Measurements from ENCODE around the gene ERP29.
A peak's percentile ranks its signal among the peaks of the same experiment; 100 is the strongest.
"Not testable (repeated sequence)": the region's sequence is repeated elsewhere in the genome, so short reads cannot be mapped to it uniquely, and the experiment has no call there.

The ERP29 gene

DNA sequence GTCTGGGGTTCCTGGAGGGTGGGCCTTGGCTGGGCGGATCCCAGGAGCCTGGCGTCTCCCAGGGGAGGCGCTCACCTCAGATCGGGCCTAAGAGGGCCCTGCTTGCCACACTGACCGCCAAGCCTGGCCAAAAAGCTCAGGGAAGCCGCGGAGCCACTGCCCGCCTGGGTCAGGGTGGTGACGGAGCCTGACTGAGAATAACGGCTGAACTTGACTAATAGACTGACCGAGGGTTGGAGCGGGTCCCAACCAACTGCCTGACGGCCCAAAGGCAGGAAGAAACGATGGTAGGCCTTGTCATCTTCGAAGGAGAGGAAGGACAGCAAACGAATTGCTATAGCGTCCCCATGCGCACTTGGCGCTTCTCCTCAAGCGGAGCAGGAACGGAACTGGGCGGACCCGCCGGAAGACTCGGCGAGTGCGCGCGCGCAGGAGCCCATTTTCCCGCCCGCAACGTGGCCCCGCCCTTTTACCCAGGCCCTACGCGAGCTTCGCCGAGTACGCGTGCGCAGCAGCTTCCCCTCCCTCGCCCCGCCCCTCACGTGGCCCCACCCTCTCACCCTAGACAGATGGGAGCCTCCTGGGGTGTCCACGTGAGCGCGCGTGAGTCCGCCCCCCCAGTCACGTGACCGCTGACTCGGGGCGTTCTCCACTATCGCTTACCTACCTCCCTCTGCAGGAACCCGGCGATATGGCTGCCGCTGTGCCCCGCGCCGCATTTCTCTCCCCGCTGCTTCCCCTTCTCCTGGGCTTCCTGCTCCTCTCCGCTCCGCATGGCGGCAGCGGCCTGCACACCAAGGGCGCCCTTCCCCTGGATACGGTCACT is at the start of gene ERP29, which contains the start of gene TMEM116:
Gene ERP29, plus strand, starts transcription at position 652 of the 826 bp plus-strand sequence. Its CDS starts 40 bp downstream, at position 692.
Gene TMEM116, minus strand, starts transcription at position 391 of the 826 bp plus-strand sequence. CDS start 7,895 bp downstream, outside the sequence.
- peak; percentile 98 for DNase-seq

DNA sequence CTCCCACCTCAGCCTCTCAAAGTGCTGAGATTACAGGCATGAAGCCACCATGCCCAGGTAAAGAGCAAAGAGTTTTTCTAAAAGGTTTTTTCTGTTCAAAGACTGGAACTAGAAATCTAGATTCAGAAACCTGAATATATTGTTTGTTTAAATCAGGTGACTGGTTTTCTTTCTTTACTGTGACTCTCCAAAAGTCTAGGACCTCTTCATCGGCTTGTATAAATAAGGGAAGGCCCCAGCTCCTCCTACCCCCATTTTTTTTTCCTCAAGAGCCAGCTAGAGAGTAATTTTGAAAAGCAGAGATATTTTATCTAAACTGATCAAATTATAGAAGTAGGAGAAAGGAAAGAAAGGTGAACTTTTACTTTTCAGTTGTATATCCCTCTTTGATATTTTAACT is 48.3 kb upstream of the ERP29 start:
- DNase-seq = no peak

GRCh38 chr12:111971800-111972199 is 41.4 kb upstream of the ERP29 start:
- no peak for DNase-seq

- no peak for DNase-seq
Observed at GRCh38 chr12:111975161-111975931, 37.9 kb upstream of the ERP29 start.

DNA sequence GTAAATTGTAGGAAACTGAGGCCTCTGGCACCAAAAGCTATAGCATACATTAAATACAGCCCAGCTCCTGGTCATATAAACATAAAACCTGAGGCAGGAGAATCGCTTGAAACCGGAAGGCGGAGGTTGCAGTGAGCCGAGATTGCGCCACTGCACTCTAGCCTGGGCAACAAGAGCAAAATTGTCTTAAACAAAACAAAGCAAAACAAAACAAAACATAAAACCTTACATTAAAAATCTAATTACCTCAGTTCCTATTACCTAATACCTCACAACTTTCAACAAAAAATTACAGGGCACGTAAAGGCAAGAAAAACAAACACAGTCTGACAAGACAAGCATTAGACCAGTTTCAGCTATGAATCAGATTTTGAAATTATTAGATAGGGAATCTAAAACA is 36.9 kb upstream of the ERP29 start:
- DNase-seq = no peak

DNA sequence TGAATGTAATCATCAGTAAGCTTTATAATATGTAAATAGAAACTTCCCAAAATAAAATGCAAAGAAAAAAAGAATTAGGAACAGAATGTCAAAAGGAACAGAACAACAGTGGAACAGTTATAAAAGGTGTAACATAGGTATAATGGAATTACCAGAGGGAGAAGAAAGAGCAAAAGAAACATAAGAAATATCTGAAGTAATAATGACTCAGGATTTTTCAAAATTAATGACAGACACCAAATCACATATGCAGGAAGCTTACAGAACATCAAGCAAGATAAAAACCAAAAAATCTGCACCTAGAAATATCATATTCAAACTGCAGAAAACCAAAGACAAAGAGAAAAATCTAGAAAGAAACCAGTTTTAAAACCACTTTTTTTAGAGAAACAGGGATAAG is 36.4 kb upstream of the ERP29 start:
- no peak for DNase-seq

GRCh38 chr12:111978545-111978944 is 34.7 kb upstream of the ERP29 start:
- no peak for DNase-seq

DNA sequence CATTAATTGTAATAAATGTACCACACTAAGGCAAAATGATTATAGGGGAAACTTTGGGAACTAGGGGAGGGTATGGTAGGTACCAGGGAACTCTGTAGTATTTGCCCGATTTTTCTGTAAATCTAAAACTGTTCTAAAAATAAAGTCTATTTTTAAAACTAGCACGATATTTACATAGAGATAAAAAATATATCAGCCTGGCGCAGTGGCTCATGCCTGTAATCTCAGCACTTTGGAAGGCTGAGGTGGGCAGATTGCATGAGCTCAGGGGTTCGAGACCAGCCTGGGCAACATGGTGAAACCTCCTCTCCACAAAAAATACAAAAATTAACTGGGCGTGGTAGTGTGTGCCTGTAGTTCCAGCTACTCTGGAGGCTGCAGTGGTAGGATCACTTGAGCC is 32.6 kb upstream of the ERP29 start:
- DNase-seq = no peak

- no peak for DNase-seq
Observed at GRCh38 chr12:111981987-111982386, 31.2 kb upstream of the ERP29 start.

GRCh38 chr12:111984820-111985219 is 28.4 kb upstream of the ERP29 start:
- DNase-seq = no peak

GRCh38 chr12:111991535-111991934 is 21.7 kb upstream of the ERP29 start:
- DNase-seq = no peak

- no peak for DNase-seq
Observed at GRCh38 chr12:111991946-111992345, 21.3 kb upstream of the ERP29 start.

- no peak for DNase-seq
Observed at GRCh38 chr12:111992464-111992863, 20.8 kb upstream of the ERP29 start.

- DNase-seq = no peak
Observed at GRCh38 chr12:111993292-111994150, 19.7 kb upstream of the ERP29 start.

DNA sequence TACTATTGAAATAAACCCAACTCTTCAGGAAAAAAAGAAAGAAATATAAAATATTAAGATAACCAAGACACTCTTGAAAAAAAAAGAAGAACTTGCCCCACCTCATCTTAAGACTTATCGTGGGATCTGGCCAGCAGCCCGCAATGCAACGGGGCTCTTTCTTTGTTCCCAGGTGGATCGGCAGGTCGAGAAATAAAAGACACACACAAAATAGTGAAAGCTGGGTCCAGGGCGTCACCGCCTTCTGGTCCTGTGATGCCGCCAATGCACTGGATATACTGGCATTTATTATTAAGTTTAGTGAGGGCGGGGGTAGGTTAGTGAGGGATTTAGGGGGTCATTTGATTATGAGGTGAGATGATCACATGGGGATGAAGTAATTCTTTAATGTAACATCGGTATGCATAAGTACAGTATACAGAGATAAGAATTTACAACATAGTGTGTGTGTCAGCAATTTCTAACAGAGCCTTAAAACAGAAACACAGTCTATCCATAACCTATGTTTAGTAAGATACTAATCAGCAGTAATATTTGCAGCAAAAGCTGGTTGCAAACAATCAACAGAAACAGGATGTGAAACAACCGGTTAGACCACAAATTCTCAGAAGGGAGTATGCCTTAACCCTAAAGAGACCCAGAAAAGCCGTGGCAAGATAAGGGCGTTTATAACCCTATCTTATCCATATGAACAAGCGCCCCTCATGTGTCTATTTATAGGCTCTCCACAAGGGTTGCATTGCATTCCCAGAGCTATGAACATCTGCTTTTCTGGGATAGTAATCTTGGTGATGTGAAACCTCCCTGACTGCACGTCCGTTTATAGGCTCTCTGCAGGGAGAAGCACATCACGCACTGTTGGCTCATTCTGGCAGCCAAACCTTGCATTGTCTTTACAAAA is 18.8 kb upstream of the ERP29 start:
- DNase-seq = not testable (repeated sequence)

- DNase-seq = no peak
Observed at GRCh38 chr12:111995782-111996480, 17.3 kb upstream of the ERP29 start.

GRCh38 chr12:111997300-111997699 is 15.9 kb upstream of the ERP29 start:
- no peak for DNase-seq

DNA sequence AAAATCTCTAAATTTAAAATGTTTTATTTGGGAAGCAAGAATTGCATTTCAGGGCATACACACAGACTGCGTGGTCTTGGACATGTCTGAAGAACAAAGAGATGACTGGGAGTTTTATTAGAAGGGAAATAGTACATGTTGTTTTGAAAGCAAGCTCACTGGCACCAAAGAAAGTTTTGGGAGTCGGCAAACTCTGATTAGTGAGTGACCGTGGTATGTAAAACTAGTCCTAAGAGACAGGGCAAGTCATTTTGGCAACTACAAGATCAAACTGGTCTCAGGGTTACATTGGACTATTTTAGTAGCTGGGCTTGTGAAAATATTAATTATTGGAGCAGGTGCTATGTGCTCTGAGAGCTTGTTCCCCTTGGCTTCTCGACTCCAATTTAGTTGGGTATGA is 15.2 kb upstream of the ERP29 start:
- DNase-seq = no peak

DNA sequence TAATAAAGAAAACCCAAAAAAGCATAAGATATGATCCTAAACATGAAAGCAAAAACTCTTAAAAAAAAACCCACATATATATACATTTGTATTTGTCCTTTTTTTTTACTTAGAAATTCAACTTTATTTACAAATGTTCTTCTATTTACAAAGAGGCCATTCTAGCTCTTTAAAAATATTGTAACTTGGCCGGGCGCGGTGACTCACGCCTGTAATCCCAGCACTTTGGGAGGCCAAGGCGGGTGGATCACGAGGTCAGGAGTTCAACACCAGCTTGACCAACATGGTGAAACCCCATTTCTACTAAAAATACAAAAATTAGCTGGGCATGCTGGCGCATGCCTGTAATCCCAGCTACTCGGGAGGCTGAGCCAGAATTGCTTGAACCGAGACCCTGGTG is 14.1 kb upstream of the ERP29 start:
- DNase-seq = not testable (repeated sequence)

DNA sequence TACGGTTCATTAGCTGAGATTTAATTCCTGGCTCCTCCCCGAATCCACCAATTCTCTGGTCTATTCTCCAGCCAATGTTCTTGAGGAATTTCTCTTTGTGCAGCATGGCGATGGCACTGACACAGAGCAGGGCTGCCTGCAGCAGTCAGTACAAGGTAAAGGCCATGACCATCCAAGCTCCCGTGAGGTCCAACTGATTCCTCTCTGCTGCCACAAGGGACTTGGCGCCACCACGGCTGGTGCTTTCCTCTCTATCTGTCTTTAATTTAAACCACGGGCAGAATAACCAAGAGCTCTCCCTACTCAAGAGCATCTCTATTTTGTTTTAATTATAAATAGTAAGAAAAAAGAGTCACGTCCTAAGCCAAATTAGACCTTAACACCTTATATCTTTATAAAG is 12.4 kb upstream of the ERP29 start:
- DNase-seq = no peak

GRCh38 chr12:112001576-112001975 is 11.7 kb upstream of the ERP29 start:
- DNase-seq = no peak

Data from SHP77 (cell line).